Kasumi-1 (cell line): ENCODE measurements around the gene CSTA.

Source experiments
- DNase-seq, 2 experiments: peaks; one replicate each; lab custom pipeline; 2025; lab: John Stamatoyannopoulos, UW

CSTA gene, protein sequence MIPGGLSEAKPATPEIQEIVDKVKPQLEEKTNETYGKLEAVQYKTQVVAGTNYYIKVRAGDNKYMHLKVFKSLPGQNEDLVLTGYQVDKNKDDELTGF

DNA sequence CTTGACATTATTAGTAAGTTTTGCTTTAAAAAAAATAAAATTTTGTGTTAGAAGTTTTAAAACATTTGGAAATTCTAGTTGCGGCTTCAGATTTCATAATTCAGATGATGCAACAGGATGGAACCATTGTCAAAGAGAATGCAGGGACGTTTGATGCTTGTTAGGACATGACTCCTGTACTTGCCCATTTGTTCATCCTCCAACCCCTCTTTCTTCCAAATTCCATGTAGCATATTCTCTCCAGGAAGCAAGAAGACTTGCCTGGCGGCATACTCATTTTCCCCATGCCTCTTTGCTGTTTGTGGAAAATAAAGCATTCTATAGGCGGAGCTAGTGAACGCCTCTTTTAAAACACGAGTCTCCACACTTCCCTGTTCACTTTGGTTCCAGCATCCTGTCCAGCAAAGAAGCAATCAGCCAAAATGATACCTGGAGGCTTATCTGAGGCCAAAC is at the start of gene CSTA:
Gene CSTA, plus strand, starts transcription at position 378 of the 453 bp plus-strand sequence. Its CDS starts 45 bp downstream, at position 423.
- DNase-seq: peak in 1 of 2 experiments; percentile 18

DNA sequence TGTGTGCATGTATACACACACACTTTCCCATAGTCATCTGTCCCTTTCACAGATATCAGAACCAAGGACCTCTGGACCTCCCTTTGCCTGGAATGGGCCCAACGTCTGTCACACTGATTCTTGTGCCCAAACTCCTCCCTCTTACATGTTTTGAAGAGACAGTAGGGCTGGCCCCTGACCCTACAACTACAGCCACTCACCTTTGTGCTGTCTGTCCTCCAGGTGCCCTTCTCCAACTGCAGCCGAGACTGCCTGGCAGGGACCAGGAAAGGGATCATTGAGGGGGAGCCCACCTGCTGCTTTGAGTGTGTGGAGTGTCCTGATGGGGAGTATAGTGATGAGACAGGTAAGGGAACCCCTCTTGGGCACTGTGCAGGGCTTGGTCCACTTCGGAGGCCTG is 43.2 kb upstream of the CSTA start:
- DNase-seq: no peak

DNA sequence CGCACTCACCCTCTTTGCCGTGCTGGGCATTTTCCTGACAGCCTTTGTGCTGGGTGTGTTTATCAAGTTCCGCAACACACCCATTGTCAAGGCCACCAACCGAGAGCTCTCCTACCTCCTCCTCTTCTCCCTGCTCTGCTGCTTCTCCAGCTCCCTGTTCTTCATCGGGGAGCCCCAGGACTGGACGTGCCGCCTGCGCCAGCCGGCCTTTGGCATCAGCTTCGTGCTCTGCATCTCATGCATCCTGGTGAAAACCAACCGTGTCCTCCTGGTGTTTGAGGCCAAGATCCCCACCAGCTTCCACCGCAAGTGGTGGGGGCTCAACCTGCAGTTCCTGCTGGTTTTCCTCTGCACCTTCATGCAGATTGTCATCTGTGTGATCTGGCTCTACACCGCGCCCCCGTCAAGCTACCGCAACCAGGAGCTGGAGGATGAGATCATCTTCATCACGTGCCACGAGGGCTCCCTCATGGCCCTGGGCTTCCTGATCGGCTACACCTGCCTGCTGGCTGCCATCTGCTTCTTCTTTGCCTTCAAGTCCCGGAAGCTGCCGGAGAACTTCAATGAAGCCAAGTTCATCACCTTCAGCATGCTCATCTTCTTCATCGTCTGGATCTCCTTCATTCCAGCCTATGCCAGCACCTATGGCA is 41.1 kb upstream of the CSTA start:
- no peak for DNase-seq

DNA sequence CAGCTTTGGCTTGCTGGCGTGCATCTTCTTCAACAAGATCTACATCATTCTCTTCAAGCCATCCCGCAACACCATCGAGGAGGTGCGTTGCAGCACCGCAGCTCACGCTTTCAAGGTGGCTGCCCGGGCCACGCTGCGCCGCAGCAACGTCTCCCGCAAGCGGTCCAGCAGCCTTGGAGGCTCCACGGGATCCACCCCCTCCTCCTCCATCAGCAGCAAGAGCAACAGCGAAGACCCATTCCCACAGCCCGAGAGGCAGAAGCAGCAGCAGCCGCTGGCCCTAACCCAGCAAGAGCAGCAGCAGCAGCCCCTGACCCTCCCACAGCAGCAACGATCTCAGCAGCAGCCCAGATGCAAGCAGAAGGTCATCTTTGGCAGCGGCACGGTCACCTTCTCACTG is 40.6 kb upstream of the CSTA start:
- DNase-seq: no peak

DNA sequence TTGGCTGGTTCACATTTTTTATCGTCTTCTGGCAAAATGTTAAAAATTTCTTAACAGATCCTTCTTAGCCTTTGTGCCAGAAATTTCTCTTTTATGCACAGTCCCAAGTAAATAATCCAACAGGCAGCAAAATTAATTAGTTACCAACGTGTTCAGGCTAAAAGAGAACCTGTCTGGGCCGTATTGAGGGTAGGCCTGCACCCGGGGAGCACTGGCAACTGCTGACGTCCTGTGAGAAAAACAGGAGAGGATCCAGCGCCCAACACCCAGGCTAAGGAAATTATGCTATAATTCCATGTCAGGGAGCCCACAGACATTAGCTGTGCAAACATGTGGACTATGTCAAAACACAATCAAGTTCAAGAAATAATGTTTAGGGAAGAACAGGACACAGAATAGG is 30.7 kb upstream of the CSTA start:
- DNase-seq: no peak

DNA sequence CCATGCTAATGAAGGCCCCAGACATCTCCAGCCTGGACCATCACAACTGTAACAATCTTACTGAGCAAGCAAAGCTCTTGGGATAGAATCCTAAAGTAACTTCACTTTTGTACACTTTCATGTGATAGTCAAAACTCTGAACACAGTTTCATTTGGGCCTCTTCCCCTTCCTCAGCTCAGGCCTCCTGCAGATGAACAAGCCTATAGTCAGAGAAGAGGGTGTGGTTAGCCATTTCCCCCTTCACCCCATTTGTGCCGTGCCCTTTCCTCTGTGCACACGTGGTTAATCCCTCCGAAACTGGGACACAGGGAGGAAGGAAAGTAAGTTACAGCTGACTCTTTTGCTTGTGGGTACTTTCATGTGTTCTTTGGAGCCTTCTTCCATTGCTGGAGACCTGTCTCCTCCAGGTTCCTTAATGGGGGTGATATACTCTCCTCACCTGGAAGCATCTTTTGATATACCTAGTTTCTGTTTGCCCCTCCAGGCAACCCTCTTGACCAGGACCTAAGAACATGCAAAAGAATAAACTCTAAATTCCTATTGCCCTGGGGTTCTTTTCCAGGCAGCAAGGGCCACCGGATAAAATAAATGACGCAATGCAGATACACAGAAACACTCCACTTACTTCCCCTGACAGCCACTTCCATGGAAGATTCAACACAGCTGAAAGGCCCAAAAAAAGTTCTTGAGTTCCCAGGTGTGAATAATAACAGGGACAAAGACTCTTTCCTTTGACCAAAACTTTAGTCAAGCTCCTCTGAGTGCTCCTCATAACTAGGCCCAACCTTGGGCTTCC is 29.6 kb upstream of the CSTA start:
- DNase-seq: peak; percentile 56 to 64

DNA sequence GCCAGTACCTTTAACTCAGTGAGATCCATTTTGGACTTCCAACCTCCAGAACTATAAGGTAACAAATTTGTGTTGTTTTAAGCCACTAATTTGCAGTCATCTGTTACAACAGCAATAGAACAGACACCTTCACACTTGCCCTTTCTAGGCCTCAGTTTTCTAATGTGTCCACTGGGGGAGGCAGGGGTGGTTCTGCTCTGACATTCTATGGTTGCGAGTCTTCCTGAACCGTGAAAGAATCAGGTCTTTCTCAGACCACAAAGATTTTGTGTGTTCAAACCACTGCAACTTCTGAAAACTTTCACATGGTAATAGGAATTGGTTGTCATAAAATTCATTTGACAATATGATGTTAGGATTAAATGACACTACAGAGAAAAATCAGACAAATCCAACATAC is 26.8 kb upstream of the CSTA start:
- no peak for DNase-seq

DNA sequence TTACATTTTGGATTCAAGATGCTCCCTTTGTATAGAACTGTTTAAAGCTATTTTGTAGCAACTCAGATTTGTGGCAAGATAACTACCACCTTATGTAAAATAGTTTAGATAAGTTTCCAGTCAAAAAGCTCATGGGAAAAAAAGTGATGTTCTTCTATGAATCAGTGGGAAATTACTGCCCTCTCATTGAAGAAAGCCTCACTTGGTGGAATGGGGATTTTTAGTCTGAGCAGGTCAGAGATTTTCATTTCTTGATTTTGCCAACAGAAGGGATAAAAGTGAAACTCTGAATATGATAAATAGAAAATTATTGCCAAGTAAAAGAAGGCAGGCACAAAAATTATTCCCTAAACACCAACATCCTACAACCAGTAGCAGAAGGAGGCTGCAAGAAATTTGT is 25.8 kb upstream of the CSTA start:
- DNase-seq: no peak

DNA sequence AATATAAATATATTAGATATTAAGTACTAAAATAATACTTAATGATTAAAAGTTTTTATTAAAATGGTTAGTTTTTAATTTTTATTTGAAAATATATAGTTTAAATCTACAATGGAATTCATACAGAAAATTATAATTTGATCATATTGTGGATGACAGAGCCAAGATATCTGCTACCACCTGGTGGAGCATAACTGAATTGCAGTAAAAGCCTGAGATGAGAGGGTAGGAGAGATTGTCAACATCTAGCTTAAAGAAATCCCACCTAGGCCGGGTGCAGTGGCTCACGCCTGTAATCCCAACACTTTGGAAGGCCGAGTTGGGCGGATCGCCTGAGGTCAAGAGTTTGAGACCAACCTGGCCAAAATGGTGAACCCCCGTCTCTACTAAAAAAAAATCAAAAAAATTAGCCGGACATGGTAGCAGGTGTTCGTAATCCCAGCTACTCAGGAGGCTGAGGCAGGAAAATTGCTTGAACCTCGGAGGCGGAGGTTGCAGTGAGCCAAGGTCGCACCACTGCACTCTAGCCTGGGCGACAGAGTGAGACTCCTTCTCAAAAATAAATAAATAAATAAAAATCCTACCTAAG is 25.1 kb upstream of the CSTA start:
- peak; percentile 71 to 75 for DNase-seq

DNA sequence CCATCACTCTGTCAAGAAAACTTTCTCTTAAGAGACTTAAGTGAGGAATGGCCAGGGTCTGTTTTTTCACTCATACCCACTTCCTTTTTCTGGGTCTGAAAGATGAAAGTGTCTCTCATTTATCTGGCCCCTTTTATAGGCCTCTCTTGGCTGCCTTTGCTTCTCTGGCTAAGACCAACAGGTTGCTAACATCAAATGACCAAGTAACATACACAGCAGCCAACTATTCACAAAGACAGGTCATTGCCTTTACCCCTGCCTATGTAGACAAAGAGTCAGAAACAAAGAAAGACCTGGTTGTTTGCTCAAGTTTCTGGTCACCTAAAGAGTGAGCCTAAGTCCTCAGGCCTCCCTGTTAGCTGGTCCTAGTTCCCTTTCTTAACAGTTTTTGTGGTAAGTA is 24.0 kb upstream of the CSTA start:
- DNase-seq: peak in 1 of 2 experiments; percentile 5

DNA sequence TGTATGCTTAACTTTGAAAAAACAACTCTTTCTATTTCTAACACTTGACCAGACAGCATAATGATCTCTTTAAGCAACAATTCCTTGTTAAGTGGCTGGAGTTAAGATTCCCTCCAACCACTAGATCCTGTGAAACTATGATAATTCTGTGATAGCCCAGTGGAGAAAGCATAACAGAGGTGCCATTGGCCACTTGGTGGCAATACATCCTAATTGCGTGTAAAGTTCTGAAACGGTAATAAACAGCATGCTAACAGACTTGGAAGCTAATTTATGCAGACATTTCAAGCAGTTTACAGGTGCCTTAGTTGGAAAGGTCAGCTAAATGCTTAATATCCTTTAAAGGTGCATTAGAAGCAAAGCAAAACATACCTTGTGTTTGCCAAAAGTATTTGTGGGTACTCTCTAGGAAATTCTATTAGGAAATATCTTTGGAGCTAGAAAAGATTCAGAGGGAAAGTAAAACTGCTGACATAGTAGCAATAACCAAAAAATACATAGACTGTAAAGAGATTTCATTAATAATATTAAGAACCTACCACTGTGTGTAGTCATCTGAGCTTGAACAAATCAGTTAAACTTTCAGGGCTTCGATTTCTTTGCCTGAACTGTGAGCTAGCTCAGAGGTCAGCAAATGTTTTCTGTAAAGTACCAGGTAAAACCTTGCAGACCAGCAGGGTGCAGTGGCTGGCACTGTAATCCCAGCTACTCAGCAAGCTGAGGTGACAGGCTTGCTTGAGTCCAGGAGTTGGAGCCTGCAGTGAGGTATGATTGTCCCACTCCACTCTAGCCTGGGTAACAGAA is 19.0 kb upstream of the CSTA start:
- DNase-seq: peak; percentile 36

DNA sequence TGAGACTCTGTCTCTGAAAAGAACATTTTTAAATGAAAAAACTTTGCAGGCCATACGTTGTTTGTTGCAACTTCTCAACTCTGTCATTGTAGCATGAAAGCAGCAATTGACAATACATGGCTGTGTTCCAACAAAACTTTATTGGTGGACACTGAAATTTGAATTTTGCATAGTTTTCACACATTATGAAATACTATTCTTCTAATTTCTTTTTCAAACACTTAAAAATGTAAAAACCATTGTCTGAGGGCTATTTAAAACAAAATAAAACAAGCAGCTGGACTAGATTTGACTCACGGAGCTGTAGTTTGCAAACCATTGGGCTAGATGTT is 18.5 kb upstream of the CSTA start:
- no peak for DNase-seq

DNA sequence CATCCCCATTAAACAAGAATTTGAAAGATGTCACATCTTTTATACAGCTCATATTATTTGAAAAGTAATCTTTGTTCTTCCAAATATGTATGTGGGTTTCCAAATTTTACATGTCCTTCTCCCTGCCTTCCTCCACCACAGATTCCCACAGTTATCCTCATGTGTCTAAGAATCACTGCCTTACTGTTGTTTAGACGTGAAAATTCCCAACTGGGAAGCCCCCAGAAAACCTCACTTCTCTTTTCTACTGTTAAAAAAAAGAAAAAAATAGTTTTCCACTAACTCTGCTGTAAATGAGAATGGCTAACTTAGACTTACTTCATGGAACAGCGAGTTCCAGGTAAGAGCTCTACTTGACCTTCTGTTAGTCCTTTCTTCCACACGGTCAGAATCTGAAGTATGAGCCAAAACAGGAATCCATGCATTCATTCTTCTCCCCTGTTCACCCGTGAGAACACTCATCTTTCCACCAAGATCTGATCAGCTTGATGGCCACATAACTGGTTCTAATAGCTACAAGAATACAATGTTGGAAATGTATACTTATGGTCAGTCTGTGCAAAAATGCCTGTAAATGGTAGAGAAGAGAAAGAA is 17.9 kb upstream of the CSTA start:
- DNase-seq: no peak

DNA sequence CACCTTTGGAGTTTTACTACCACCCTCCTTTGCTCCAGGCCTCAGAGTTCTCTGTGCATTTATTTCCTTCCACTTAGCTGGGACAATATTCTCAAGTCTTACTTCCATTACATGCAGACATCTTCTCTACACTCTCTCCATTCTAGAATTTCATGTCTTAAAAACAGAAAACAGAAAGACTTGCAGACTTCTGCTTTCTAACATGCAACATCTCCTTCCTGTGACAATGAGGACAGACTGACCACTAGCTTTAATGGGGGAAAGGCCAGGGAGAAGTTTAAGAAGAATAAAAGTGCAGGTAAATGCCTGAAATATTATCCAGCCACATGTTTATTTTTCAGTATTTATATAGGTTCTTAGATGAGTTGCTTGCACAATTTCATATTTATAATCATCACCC is 17.1 kb upstream of the CSTA start:
- DNase-seq: peak; percentile 30 to 47

DNA sequence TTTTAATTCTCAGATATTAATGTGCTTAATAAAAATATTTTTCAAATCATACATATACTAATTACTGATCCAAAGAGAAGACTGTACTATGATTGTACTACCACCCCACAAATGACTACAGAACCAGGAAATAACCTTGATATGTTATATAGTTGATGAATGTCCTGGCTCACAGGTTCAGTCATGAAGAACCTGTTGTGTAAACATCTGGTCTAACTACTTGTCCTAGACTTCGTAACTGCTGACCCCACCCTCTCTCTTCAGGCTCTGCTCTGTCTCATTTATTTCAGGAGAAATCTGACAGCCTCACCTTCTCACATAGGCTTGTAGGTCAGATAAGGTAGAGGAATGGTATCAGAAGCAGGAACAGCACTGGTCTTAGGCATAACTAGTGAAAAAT is 14.7 kb upstream of the CSTA start:
- no peak for DNase-seq

DNA sequence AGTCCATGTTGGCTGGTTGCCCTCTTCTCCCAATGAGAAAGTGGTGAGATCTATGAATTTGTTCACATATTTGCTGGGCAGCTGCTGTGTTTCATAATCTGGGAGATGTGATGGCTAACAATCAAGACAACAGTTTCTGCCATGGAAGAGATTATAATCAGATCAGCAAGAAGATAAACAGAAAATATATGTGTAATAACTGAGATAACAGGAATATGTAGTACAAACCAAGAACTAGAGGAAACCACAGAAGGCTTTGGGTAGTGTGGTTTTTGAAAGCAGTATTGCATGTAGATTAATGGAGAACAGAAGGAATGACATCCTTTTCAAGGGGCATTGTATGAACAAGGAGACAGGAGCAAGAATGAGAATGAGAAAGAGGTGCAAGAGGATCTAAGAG is 12.2 kb upstream of the CSTA start:
- peak; percentile 34 to 46 for DNase-seq

DNA sequence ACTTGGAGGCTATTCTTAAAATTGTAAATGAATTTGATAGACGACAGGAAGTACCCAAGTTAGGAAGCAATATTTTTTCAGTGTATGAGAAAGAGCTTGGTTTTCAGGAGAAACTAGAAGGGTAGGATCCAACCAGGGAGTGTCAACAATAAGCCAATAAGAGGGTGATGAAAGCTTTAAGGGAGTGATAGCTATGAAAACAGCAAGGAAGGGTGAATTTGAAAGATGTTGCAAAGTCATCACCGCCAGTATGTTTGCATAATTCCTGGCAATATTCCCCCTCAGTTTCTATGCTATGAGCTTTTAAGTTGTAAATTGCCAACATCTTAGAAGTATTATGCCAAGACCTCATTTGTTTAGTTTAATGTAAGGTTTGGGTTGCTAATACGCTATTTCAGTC is 11.8 kb upstream of the CSTA start:
- peak; percentile 34 to 46 for DNase-seq

DNA sequence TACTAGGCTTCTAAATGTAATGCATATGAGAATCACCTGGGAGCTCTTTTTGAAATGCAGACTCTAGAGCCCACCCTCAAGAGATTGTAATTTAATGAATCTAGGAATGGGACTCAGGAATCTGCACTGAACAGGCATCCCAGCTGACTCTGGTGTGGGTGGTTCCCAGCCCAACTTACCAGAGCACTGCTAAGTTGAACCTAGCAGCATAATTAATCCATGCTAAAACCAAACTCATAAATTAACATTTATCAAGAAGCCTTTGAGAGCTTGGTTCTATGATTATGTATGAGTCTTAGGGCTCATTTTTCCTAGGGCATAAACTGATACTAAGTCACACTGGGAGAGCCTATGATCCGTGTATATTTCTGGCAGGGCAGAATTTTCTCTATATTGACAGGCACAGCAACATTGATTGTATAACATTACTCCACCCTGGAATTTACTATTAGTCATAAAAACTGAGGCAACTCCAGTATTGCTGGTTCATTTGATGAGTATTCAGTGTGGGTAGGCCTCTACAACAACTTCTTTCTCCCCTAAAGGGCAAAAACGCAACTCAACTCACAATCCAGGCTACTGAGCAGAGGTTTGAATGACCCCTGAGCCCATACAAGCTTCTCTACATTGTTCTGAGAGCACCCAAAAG is 10.7 kb upstream of the CSTA start:
- no peak for DNase-seq

DNA sequence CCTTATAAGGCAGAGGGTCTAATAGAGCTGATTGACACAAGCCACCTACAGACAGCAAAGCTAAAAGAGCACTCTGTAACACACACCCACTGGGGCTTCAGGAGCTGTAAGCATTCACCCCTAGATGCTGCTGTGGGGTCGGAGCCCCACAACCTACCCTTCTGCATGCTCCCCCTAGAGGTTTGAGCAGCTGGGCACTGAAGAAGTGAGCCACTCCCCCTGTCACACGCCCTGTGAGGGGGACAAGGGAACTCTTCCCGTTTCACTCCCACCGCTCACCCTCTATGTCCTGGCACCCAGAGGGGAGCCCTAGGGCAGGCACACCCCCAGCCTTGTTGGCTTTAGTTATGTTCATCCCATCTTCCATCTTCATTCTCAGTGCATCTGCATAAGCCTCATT is 9.4 kb upstream of the CSTA start:
- DNase-seq: no peak

DNA sequence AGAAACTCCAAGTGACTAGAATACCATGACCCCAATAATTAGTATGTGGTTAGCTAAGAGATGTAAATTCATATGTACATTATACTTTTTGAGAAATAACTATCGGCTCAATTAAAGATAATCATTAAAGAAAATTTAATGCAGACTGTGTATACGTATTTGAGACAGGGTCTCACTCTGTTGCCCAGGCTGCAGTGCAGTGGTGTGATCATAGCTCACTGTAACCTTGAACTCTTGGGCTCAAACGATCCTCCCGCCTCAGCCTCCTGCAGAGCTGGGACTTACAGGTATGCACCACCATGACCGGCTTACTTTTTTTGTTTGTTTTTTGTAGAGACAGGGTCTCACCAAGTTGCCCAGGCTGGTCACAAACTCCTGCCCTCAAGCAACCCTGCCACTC is 8.7 kb upstream of the CSTA start:
- no peak for DNase-seq

DNA sequence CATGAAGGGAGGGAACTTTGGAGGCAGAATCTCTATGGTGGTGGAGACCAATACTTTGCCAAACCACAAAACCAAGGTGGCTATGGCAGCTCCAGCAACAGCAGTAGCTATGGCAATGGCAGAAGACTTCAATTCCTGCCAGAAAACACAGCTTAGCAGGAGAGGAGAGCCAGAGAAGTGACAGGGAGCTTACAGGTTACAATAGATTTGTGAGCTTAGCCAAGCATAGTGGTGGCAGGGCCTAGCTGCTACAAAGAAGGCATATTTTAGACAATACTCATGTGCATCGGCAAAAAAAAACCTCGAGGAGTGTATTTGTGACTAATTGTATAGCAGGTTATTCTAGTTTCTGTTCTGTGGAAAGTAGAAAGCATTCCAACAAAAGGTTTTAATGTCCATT is 6.4 kb upstream of the CSTA start:
- no peak for DNase-seq
